B cell (primary cell): ENCODE data around the gene CDHR2. TPM values are rescaled to one million over a fixed set of nuclear protein-coding genes. Genes with fewer than 3 reads are reported as not detected.

ENCODE experiments used
- ATAC-seq: fragments of 200-7000 bp; cut with Tn5 transposase; one replicate; pipeline ENCODE4 v1.10.0; 2021; ENCODE audit warnings: low read depth, mild to moderate bottlenecking, moderate number of reproducible peaks, moderate library complexity
- CTCF ChIA-PET: fragments of 350-600 bp; sonication (Branson Sonifier 250); formaldehyde crosslinking; loops from one replicate; lab custom pipeline; 2021; ENCODE audit warnings: antibody characterized with exemption, inconsistent platforms; lab: Charles Lee
- POLR2A ChIA-PET: fragments of 350-600 bp; sonication (Branson Sonifier 250); formaldehyde crosslinking; loops from one replicate; lab custom pipeline; 2021; ENCODE audit warnings: antibody characterized with exemption; lab: Charles Lee
- DNase-seq: peaks from one replicate; pipeline ENCODE4 v3.0.0; 2013
- H2AFZ ChIP-seq: 2 replicates; pipeline ENCODE4 v1.6.1; 2012; ENCODE audit warnings: mild to moderate bottlenecking, low read depth, low read length; ENCODE audit not compliant: insufficient read depth, poor library complexity, severe bottlenecking
- H3K27ac ChIP-seq, 2 donors: 1 replicate in 1 of 2; 2 replicates in 1 of 2; pipeline ENCODE4 v1.5.1; 2012 to 2013; ENCODE audit warnings: low read length in 2 of 2, mild to moderate bottlenecking in 2 of 2, moderate library complexity in 1 of 2
- H3K27me3 ChIP-seq, 4 experiments: fragments of 200-600 bp in 1 of 4; sonication (generic) in 1 of 4; replicated peaks in 1 of 4; 1 replicate in 2 of 4; 2 replicates in 2 of 4; pipeline versions ENCODE4 v1.6.1 to v1.7.0; 2013 to 2016; ENCODE audit warnings: low read length in 3 of 4, mild to moderate bottlenecking in 2 of 4, mixed read lengths in 1 of 4, moderate library complexity in 1 of 4; ENCODE audit not compliant: insufficient read depth in 4 of 4, control insufficient read depth in 3 of 4; ENCODE audit errors: control extremely low read depth in 1 of 4
- H3K36me3 ChIP-seq, 2 experiments: replicated peaks in 1 of 2; 1 replicate in 1 of 2; 2 replicates in 1 of 2; pipeline versions ENCODE4 v1.6.1 to v1.7.1; 2013; ENCODE audit warnings: low read length in 1 of 2; ENCODE audit not compliant: insufficient read depth in 2 of 2, control insufficient read depth in 1 of 2; ENCODE audit errors: control extremely low read depth in 1 of 2, extremely low read depth in 1 of 2
- H3K4me1 ChIP-seq, 2 donors: fragments of 200-600 bp in 1 of 2; sonication (generic) in 1 of 2; 1 replicate in 1 of 2; 2 replicates in 1 of 2; pipeline versions ENCODE4 v1.5.1 to v1.6.1; 2013 to 2017; ENCODE audit warnings: low read length in 2 of 2; ENCODE audit not compliant: control insufficient read depth in 2 of 2, insufficient read depth in 2 of 2
- H3K4me2 ChIP-seq: replicated peaks from 2 replicates; pipeline ENCODE3; 2012; ENCODE audit warnings: mild to moderate bottlenecking, low read depth, low read length; ENCODE audit not compliant: poor library complexity, severe bottlenecking
- H3K4me3 ChIP-seq, 5 experiments: fragments of 200-600 bp in 1 of 5; sonication (generic) in 1 of 5; 1 replicate in 3 of 5; 2 replicates in 2 of 5; pipeline versions ENCODE4 v1.5.1 to v1.7.0; 2011 to 2016; ENCODE audit warnings: low read length in 4 of 5, mild to moderate bottlenecking in 4 of 5, low read depth in 2 of 5, control low read depth in 1 of 5, moderate library complexity in 1 of 5; ENCODE audit not compliant: insufficient read depth in 1 of 5; ENCODE audit errors: control extremely low read depth in 1 of 5, extremely low read depth in 1 of 5
- H3K79me2 ChIP-seq: fragments of 200-600 bp; sonication (generic); one replicate; pipeline ENCODE4 v1.6.0; 2016; ENCODE audit warnings: low read length; ENCODE audit not compliant: control insufficient read depth, insufficient read depth
- H3K9ac ChIP-seq: fragments of 200-600 bp; sonication (generic); 2 replicates; pipeline ENCODE4 v1.6.1; 2017; ENCODE audit warnings: mild to moderate bottlenecking, low read length, moderate library complexity
- H3K9me3 ChIP-seq, 3 donors: one replicate each; pipeline versions ENCODE4 v1.6.1 to v1.7.1; 2013; ENCODE audit warnings: low read length in 2 of 3; ENCODE audit not compliant: control insufficient read depth in 2 of 3, insufficient read depth in 1 of 3; ENCODE audit errors: control extremely low read depth in 1 of 3
- H4K20me1 ChIP-seq: 2 replicates; pipeline ENCODE4 v1.6.0; 2012; ENCODE audit warnings: mild to moderate bottlenecking, low read length; ENCODE audit not compliant: insufficient read depth, control insufficient read depth, poor library complexity, severe bottlenecking
- H3K27ac Mint-ChIP-seq: one replicate; pipeline ENCODE4 v1.8.0; 2021; ENCODE audit warnings: mixed read lengths
- H3K27me3 Mint-ChIP-seq: one replicate; pipeline ENCODE4 v1.8.0; 2021; ENCODE audit warnings: mixed read lengths
- H3K4me1 Mint-ChIP-seq: one replicate; pipeline ENCODE4 v1.8.0; 2021; ENCODE audit warnings: mixed read lengths
- H3K4me3 Mint-ChIP-seq: one replicate; pipeline ENCODE4 v1.8.0; 2021; ENCODE audit warnings: mixed read lengths
- H3K9me3 Mint-ChIP-seq: one replicate; pipeline ENCODE4 v1.8.0; 2022; ENCODE audit warnings: mixed read lengths; ENCODE audit not compliant: insufficient read depth
- CTCF ChIP-seq: fragments of 200-600 bp; IDR thresholded peaks from one replicate; pipeline ENCODE4 v1.8.0; 2022; ENCODE audit warnings: antibody characterized with exemption, mild to moderate bottlenecking
- EZH2 ChIP-seq: IDR thresholded peaks from 2 replicates; pipeline ENCODE4 v1.6.1; 2012; ENCODE audit warnings: borderline replicate concordance, low read depth, mild to moderate bottlenecking, moderate library complexity, low read length; ENCODE audit not compliant: insufficient read depth, poor library complexity, severe bottlenecking
- WGBS: methylation state at CpG from one replicate; pipeline ENCODE4 v1.1.5; 2013; ENCODE audit warnings: missing lambda C conversion rate; ENCODE audit not compliant: insufficient coverage; 5-methylcytosine and 5-hydroxymethylcytosine counted together
- intact Hi-C: fragments of 100-400 bp; cut with micrococcal nuclease; formaldehyde crosslinking; loops from one replicate; pipeline ENCODE4 v1.10.0; 2022
- polyA plus RNA-seq: library from polyadenylated mRNA; depleted of rRNA; stranded (reverse); fragments of >200 nt; gene quantifications from 2 replicates; pipeline ENCODE4 v1.2.3, GENCODE V29; 2012
- total RNA-seq, 2 donors: library from RNA; stranded (reverse); fragments of 120-200 nt in 1 of 2; gene quantifications; 1 replicate in 1 of 2; 2 replicates in 1 of 2; pipeline versions ENCODE4 v1.2.3 to v1.2.4, GENCODE V29; 2013 to 2022

The CDHR2 gene
- total and polyA plus RNA-seq, 2 donors (not counting 1 experiment from before 2014, with no cell fraction given): 0.25 to 1.7 TPM

GRCh38 chr5:176545388-176545736 is 3.8 kb upstream of the CDHR2 start:
- intact Hi-C loops: loop anchor here (2.0 kb wide), 1 partner anchor 101 kb away; the partner anchor contains the start of gene TSPAN17
- Mint-ChIP-seq H3K9me3 (no peaks in the 10 kb centered on the region), H3K27me3 (no peaks in the 10 kb centered on the region), H3K27ac (peak overlapping the region; percentile 10), H3K4me1 (peaks cover 42% of the 10 kb centered on the region), H3K4me3 (no peak overlapping the region)
- no peaks in the 10 kb centered on the region for H3K27me3 ChIP-seq
- H2AFZ ChIP-seq: no peak overlapping the region
- H3K4me1 ChIP-seq: peaks cover 35 to 40% of the 10 kb centered on the region in 2 donors
- no peak overlapping the region for H3K4me2 ChIP-seq
- ChIA-PET POLR2A (no interaction called here), CTCF (no interaction called here)
- H3K9me3 ChIP-seq: peaks cover 0 to 11% (median 0%) of the 10 kb centered on the region in 3 donors
- DNase-seq (no peak), ATAC-seq (no peak)
- H3K9ac ChIP-seq: no peak overlapping the region
- H4K20me1 ChIP-seq: peaks cover 13% of the 10 kb centered on the region
- H3K79me2 ChIP-seq: peaks cover 35% of the 10 kb centered on the region
- no peak for TF ChIP-seq EZH2
- TF ChIP-seq CTCF: no peak
- H3K4me3 ChIP-seq: no peak overlapping the region
- H3K36me3 ChIP-seq: no peaks in the 10 kb centered on the region
- no peak overlapping the region for H3K27ac ChIP-seq
- 100% methylated on average over 4 of the region's 6 CpGs for WGBS

GRCh38 chr5:176545737-176546509 is 3.2 kb upstream of the CDHR2 start:
- POLR2A ChIA-PET: no interaction called here
- H4K20me1 ChIP-seq: peaks cover 13% of the 10 kb centered on the region

More at GRCh38 chr5:176545737-176546509, 3.2 kb upstream of the CDHR2 start:
- Mint-ChIP-seq H3K27ac (no peak overlapping the region), H3K4me1 (peaks cover 42% of the 10 kb centered on the region), H3K4me3 (no peak overlapping the region), H3K27me3 (no peaks in the 10 kb centered on the region), H3K9me3 (no peaks in the 10 kb centered on the region)
- no peak overlapping the region for H3K9ac ChIP-seq
- ATAC-seq (no peak), DNase-seq (no peak)
- CTCF ChIA-PET: interaction anchor here (1.4 kb wide), 1 partner anchor 129 kb away, joined by 6 read pairs; no protein-coding TSS in a partner anchor
- intact Hi-C loops: loop anchor here (2.0 kb wide), 1 partner anchor 101 kb away; the partner anchor contains the start of gene TSPAN17
- H2AFZ ChIP-seq: no peak overlapping the region
- no peaks in the 10 kb centered on the region for H3K36me3 ChIP-seq
- no peak overlapping the region for H3K27ac ChIP-seq
- H3K4me3 ChIP-seq: no peak overlapping the region
- no peak for TF ChIP-seq CTCF
- no peak for TF ChIP-seq EZH2
- H3K79me2 ChIP-seq: peaks cover 30% of the 10 kb centered on the region
- H3K4me2 ChIP-seq: no peak overlapping the region
- no peaks in the 10 kb centered on the region for H3K27me3 ChIP-seq
- H3K4me1 ChIP-seq: peaks cover 36 to 40% of the 10 kb centered on the region in 2 donors
- peaks cover 0 to 10% (median 0%) of the 10 kb centered on the region in 3 donors for H3K9me3 ChIP-seq
- 87% methylated on average over 10 of the region's 13 CpGs for WGBS
